Stimulated activated CD4-positive, alpha-beta T cell treated with anti-CD3 and anti-CD28 coated beads, Interleukin-15, amount 100 ng/mL, for 24 hours (primary cell): ENCODE data around the gene BNC2.

Experiments used
- DNase-seq: peaks from one replicate; pipeline ENCODE4 v3.0.0-alpha.2; 2020

BNC2 gene

GRCh38 chr9:16708656-16709435, 161.6 kb downstream of the BNC2 start:
- no peak for DNase-seq

DNA sequence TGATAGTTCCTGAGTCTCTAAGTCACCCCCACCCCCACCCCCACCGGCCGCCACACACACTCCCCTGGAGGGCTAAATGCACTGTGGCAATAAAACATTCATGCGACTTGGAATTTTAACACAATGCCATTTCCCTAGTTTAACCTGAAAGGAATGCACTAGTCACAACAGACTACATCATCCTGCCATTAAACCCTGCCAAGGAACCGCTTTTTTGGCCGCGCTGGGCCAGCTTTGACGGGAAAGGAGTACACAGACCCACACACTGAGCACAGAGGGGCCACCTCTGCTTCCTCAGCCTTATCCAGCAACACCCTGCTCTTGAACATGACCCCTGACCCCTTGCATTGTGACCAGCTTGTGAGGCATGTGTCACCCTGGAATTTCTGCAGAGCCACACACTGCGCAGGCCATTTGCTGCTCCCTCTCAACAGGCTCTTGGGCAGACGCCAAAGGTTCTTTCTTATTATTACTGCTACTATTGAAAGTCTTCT, 165.3 kb downstream of the BNC2 start:
- no peak for DNase-seq

DNA sequence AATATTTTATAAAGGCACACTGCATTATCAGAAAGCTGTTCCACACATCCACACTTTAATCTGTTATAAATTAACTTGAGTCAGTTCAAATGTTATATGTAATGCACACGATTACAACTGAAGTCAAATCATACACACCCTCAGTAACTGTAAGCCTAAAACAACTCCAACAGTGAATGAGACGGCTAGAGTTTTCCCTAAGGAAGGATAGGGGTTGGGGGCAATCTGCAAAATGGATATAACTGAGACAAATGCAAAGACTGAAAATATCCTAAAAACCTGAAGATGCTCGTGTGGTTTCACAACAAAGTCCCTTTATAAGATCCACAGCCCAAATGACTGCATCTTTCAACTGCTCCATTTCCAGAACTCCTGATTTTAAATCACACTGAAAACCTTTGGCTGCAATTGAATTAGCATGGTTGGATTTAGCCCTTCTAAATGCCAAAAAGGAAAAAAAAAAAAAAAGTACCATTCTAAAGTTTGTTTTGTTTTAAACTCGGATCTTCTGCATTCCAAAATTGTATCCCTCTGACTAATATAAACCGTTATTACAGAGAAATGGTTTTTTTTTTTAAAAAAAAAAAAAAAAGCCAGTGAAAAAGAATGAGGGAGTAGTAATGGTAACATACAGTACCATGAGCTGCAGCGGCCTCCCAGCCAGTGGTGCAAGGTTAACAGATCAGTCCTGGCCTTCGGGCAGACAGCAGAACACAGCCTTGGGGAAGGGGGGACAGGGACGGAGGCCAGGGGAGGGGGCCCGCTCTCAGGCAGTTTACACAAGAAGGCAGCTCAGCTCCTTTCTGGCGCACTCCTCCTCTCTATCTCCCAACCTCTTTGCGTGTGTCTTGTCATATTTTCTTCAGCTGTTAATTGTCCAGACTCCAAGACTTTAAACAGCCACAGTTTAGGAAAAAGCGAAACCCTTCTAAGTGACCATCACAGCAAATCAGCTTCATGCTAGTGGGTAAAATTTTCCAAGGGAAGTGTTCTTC, 166.1 kb downstream of the BNC2 start:
- no peak for DNase-seq

- DNase-seq: no peak
These were observed 169.1 kb downstream of the BNC2 start for GRCh38 chr9:16701347-16701746.

GRCh38 chr9:16693616-16694015, 176.9 kb downstream of the BNC2 start:
- DNase-seq: no peak

GRCh38 chr9:16690628-16691027, 179.8 kb downstream of the BNC2 start:
- no peak for DNase-seq

DNA sequence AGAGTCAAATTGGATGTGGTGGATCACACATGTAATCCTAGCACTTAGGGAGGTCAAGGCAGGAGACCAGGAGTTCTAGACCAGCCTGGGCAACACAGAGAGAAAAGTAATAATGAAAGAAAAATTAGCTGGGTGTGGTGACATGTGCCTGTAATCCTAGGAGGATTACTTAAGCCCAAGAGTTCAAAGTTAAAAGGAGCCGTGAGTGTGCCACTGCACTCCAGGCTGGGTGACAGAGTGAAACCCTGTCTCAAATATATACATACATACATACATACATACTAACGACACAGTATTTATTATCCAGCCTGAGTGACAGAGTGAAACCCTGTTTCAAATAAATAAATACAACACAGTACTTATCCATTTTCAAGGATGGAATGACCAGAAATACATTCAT, 180.3 kb downstream of the BNC2 start:
- DNase-seq: no peak

GRCh38 chr9:16689351-16689938, 181.0 kb downstream of the BNC2 start:
- DNase-seq: no peak

DNA sequence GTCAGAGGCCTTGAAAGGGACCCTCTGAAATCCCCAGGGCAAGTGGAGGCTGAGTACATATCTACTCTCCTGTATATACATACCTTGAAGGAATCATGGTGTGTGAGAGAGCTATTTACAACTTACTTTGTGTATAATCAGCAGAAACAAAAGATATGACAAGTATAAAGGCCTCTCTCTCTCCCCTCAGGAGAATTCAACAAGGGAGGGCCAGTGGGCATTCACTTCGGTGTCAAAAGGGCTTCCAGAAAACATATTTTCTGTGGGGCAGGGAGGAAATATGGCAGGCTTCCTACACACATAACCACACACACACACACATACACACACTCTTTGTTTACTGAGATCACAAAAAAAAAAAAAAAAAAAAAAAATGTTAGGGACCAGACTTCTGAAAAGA, 181.7 kb downstream of the BNC2 start:
- no peak for DNase-seq

GRCh38 chr9:16687678-16688369, 182.6 kb downstream of the BNC2 start:
- no peak for DNase-seq

GRCh38 chr9:16683326-16683725, 187.1 kb downstream of the BNC2 start:
- no peak for DNase-seq

GRCh38 chr9:16682273-16682672, 188.2 kb downstream of the BNC2 start:
- no peak for DNase-seq

DNA sequence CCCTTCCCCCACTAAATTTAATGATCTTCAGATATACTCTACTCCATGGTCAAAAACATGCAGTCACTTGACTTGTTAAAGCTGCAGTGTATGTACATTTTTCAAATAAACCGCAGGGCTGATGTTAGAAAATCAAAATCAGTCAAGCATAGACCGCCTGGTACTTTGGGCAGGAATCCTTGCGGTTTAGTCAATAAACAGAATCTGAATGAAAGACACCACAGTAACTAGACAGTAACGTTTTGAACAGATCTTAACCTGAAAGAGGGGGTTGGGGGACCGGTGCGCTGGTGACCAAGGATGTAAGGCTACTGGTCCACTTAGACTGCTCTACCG, 188.8 kb downstream of the BNC2 start:
- DNase-seq: no peak

DNA sequence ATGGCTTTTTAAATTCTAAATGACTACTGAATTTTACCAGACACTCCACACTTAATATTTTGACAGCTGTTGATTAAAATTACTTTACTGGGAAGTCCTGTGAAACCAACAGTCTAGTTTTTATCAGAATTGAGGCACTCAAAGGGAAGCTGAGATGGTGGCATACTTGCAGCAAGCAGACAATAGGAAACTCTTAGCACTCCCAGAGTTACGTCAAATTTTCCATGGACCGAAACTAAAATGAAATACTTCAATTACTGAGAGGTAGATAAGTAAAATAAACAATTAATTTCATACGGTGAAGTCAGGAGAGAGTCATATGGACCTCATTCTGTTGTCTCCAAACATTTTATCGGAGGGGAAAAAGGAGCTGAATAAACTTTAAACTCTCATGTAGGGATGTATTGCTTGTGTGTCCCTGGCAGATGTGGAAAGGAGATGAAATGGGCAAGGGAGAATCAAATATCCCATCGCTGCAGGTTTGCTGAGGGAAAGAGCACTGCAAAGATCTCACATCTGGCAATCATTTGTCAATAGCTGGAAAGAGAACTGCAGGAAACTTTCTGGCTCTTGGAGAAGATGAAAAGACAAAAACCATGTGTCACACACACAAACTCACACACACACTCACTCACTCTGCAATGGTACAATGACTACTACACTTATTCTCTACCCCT, 189.4 kb downstream of the BNC2 start:
- no peak for DNase-seq

GRCh38 chr9:16680541-16680940, 189.9 kb downstream of the BNC2 start:
- DNase-seq: no peak

- no peak for DNase-seq
These were observed 191.1 kb downstream of the BNC2 start for GRCh38 chr9:16679327-16679821.

DNA sequence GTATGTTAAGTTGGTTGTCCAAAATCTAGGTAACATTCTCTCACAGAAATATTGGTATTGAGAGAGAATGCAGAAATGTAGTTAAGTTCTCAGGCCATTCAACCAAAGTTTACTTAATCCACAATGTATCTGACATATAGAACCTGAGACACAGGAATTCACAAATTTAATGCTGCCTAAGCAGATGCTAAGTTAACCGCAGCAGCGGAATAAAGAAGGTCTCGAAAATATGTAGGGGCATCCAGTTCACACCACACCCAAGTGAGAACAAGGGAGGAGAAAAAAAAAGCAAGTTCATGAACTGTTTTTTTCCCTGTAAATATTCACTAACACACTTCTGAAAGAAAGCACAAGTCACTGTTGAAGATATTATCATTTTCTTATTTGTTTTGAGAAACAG, 194.0 kb downstream of the BNC2 start:
- DNase-seq: no peak

DNA sequence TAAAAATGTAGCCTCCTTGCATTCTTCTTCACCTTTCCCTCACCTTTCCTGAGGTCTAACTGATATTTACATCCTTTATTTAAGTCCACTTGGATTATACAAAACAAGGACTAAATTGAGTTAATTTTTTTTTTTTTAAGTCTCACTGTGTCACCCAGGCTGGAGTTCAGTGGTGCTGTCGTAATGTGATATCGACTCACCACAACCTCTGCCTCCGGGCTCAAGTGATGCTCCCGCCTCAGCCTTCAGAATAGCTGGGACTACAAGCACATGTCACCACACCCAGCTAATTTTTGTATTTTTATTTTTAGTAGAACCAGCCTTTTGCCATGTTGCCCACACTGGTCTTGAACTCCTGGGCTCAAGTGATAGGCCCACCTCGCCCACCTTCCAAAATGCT, 195.3 kb downstream of the BNC2 start:
- DNase-seq: no peak

DNA sequence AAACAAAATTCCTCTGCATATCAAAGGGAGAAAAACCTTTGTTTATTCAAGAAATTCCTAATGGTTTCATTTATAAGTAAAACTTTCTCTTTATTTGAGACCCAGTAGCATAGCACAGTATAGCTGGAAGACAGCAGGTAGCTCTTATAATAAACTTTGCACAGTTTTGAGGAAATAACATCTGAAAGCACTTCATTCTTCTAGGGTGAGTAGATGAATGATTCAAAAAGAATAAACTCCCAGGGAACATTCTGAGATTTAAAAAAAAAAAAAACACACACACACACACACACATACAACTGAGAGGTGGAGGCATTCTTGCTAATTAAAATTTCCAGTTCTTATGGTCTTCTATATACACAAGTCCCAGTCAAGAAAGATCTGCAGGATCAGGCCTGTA, 197.3 kb downstream of the BNC2 start:
- no peak for DNase-seq

DNA sequence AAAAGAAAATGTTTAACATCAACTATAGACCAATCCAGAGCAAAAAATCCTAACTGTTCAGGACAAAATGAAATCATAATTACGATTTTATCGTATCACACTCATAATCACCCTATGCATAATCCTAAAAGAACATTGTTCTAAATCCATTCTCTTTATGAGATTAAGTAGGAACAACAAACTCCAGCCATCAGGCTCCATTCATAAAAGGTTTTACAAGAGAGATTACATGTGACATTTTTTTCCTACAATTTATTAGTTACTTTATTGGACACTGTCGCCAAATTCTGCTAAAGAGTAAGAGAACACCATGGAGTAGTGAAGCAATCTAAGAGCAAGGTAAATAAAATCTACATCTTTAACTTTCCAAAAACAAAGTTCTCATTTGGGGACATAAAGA, 198.0 kb downstream of the BNC2 start:
- no peak for DNase-seq

DNA sequence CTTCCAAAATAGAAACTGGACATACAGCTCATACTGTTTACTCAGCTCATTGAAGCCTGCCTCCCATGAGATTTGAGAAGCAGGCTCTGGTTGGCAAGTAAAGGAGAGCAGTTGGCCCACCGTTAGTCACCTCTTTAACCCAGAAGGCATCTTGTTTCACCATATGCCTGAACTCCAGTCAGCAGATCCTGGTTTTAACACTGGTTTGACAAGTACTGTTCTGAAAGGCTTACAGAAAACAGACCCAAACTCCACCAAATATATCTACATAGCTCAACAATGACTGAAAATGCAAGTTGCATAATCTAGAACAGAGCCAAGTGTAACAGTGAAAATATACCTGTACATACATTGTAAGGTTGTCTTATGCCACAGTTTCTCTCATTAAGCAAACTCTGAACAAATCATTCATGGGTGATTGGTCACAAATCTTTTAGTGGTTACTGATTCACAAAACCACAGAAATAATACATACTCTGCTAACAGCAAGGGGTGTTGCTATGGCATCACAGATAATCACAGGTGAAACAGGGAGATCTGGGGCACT, 198.8 kb downstream of the BNC2 start:
- no peak for DNase-seq

DNA sequence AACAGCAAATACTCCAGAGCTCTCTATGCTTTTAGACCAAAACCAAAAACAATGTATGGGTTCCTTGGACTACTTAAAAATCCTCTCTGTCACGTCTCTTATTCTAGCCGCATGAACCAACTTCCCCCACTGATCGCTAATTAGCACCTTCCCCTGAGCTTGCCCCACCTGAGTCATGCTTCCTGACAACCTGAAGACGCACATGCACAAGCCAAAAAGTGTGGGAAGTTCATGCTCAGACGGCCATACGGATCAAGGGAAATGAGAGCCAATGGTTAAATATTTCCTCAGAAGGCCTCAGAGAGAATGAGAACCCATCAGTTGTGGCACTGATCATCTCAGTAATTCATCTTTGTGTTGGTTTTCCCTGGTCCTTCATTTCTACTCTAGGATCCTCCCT, 199.7 kb downstream of the BNC2 start:
- no peak for DNase-seq
